ENCODE results near the gene RHOF. TPM values are rescaled to one million over a fixed set of nuclear protein-coding genes. Genes with fewer than 3 reads are reported as not detected.
"Not testable (repeated sequence)": the region's sequence is repeated elsewhere in the genome, so short reads cannot be mapped to it uniquely, and the experiment has no call there.

The RHOF gene
- total RNA-seq, 4 donors from 2014 or later: 9.4 to 15.7 (median 12.1) TPM

DNA sequence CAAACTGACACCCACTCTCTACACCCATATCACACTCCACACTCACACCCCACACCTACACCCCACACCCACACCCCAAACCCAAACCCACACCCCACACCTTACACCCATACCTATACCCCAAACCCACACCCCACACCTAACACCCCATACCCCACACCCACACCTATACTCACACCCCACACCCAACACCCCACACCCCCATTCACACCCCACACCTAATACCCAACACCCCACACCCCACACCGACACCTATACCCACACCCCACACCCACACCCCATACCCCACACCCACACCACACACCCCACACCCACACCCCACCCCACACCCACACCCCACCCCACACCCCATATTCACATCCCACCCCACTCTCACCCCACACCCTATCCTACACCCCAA lies 42.5 kb downstream of the RHOF start:
- H3K27ac ChIP-seq: no peak overlapping the region
- TF ChIP-seq, protein P1, sequence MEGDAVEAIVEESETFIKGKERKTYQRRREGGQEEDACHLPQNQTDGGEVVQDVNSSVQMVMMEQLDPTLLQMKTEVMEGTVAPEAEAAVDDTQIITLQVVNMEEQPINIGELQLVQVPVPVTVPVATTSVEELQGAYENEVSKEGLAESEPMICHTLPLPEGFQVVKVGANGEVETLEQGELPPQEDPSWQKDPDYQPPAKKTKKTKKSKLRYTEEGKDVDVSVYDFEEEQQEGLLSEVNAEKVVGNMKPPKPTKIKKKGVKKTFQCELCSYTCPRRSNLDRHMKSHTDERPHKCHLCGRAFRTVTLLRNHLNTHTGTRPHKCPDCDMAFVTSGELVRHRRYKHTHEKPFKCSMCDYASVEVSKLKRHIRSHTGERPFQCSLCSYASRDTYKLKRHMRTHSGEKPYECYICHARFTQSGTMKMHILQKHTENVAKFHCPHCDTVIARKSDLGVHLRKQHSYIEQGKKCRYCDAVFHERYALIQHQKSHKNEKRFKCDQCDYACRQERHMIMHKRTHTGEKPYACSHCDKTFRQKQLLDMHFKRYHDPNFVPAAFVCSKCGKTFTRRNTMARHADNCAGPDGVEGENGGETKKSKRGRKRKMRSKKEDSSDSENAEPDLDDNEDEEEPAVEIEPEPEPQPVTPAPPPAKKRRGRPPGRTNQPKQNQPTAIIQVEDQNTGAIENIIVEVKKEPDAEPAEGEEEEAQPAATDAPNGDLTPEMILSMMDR (IDR thresholded peaks at IDR 0.05): no peak
- TF ChIP-seq POLR2AphosphoS5 (IDR thresholded peaks at IDR 0.05) (no peak), POLR2A (IDR thresholded peaks at IDR 0.05) (no peak), EP300 (IDR thresholded peaks at IDR 0.05) (no peak)
- no peaks in the 10 kb centered on the region for H3K27me3 ChIP-seq
- H3K4me3 ChIP-seq: no peak overlapping the region
- peaks cover 0 to 31% (median 0%) of the 10 kb centered on the region in 3 donors for H3K4me1 ChIP-seq
- 86% methylated on average over 1 of the region's 1 CpG; no CpG with 5 or more reads in 1 of the 2 donors for WGBS, 2 donors (ENCODE audit: low coverage in 1 of 2)
- peaks cover 0 to 52% of the 10 kb centered on the region in 2 donors for H3K36me3 ChIP-seq
- no peaks in the 10 kb centered on the region for H3K9me3 ChIP-seq
- no peak for ATAC-seq

DNA sequence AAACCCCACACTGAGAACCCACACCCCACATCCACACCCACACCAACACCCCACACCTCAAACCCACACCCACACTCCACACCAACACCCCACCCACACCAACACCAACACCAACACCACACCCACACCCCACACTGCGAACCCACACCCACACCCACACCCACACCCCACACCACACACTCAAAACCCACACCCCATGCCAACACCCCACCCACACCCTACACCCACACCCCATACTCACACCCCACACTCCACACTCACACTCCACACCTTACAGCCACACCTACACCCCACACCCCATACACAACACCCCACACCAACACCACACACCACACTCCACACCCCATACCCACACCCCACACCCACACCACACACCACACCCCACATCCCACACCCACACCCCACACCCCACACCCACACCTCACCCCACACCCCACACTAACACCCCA lies 43.0 kb downstream of the RHOF start:
- ATAC-seq: no peak
- Histone ChIP-seq H3K36me3 (peaks cover 0 to 49% of the 10 kb centered on the region in 2 donors), H3K4me3 (no peak overlapping the region), H3K27me3 (no peaks in the 10 kb centered on the region), H3K4me1 (peaks cover 0 to 31% (median 0%) of the 10 kb centered on the region in 3 donors), H3K9me3 (no peaks in the 10 kb centered on the region), H3K27ac (no peak overlapping the region)
- TF ChIP-seq POLR2A (IDR thresholded peaks at IDR 0.05) (no peak), POLR2AphosphoS5 (IDR thresholded peaks at IDR 0.05) (no peak)
- TF ChIP-seq, protein P1 (IDR thresholded peaks at IDR 0.05): no peak
- WGBS, 2 donors (ENCODE audit: low coverage in 1 of 2): 0 to 50% methylated on average over 1 of the region's 1 CpG

GRCh38 chr12:121749267-121749666 lies 44.2 kb downstream of the RHOF start:
- TF ChIP-seq, protein P1 (IDR thresholded peaks at IDR 0.05): no peak
- no peak for TF ChIP-seq POLR2A (IDR thresholded peaks at IDR 0.05)
- TF ChIP-seq EP300 (IDR thresholded peaks at IDR 0.05): no peak
- no peak for TF ChIP-seq POLR2AphosphoS5 (IDR thresholded peaks at IDR 0.05)
- 85% methylated on average over 4 of the region's 10 CpGs; no CpG with 5 or more reads in 1 of the 2 donors for WGBS, 2 donors (ENCODE audit: low coverage in 1 of 2)
- H3K4me1 ChIP-seq: peaks cover 0 to 25% (median 0%) of the 10 kb centered on the region in 3 donors
- no peak for ATAC-seq
- H3K4me3 ChIP-seq: no peak overlapping the region
- H3K27ac ChIP-seq: peak overlapping the region in 3 of 4 donors; percentile 50 to 74 (median 57)
- peaks cover 0 to 50% of the 10 kb centered on the region in 2 donors for H3K36me3 ChIP-seq
- no peaks in the 10 kb centered on the region for H3K27me3 ChIP-seq
- H3K9me3 ChIP-seq: no peaks in the 10 kb centered on the region

DNA sequence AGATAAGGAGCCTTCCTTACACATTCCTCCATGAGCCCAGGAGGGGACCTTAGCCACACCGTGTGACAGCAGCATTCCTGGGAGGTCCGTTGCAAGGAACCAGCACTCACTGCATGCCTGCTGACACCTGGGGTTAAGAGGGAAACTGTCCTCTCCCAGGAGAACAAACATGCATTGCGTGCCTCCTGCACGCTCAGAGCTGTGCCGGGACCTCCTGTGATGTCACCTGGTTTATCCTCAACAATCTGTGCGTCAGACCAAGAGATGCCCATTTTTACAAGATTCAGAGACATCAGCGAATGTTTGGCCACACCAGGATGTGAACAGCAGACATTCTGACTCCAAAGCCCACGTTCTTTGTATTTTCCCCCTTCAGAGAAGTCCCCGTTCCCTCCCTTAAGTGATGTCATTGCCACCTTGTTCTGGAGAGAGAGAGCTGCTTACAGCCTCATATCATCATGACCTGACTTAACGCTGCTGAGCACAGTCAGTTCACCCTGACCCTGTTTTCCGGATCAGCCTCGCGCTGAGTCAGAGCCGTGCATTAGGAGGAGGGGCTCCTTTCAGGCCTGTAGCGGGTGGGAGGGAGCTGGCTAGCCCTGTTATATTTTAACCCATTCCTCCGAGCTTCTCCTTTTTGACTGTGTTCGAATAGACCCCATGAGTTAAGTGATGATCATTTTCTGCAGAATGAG lies 44.8 kb downstream of the RHOF start:
- peak overlapping the region in 3 of 4 donors; percentile 50 to 74 (median 57) for H3K27ac ChIP-seq
- no peaks in the 10 kb centered on the region for H3K27me3 ChIP-seq
- 39 to 60% methylated on average over 1 to 13 of the region's 17 CpGs for WGBS, 2 donors (ENCODE audit: low coverage in 1 of 2)
- peaks cover 0 to 20% (median 0%) of the 10 kb centered on the region in 3 donors for H3K4me1 ChIP-seq
- TF ChIP-seq POLR2AphosphoS5 (IDR thresholded peaks at IDR 0.05): peak; percentile 77
- no peak for TF ChIP-seq POLR2A (IDR thresholded peaks at IDR 0.05)
- TF ChIP-seq, protein P1 (IDR thresholded peaks at IDR 0.05): no peak
- no peak overlapping the region for H3K4me3 ChIP-seq
- peaks cover 0 to 51% of the 10 kb centered on the region in 2 donors for H3K36me3 ChIP-seq
- H3K9me3 ChIP-seq: no peaks in the 10 kb centered on the region
- peak; percentile 82 for ATAC-seq

DNA sequence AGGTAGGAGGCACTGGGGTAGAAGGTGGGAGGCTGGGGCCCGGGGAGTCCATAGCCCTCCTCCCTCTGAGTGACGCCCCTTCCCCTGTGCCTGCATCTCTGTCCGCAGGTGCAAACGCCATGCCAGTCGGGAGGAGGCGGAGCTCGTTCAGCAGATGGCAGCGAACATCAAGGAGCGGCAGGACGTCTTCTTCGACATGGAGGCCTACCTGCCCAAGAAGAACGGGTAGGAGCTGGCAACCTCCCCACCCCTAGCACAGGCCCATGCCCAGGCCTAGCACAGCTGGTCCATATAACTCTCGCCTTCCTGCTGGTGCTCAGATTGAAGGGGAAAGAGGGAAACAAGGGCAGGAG lies 45.3 kb downstream of the RHOF start:
- H3K4me1 ChIP-seq: peaks cover 0 to 14% (median 0%) of the 10 kb centered on the region in 3 donors
- H3K36me3 ChIP-seq: peaks cover 0 to 53% of the 10 kb centered on the region in 2 donors
- ATAC-seq: no peak
- H3K27ac ChIP-seq: peak overlapping the region in 3 of 4 donors; percentile 50 to 74 (median 57)
- WGBS, 2 donors (ENCODE audit: low coverage in 1 of 2): 80 to 90% methylated on average over 1 to 5 of the region's 13 CpGs
- TF ChIP-seq, protein P1 (IDR thresholded peaks at IDR 0.05): no peak
- TF ChIP-seq POLR2AphosphoS5 (IDR thresholded peaks at IDR 0.05) (no peak), EP300 (IDR thresholded peaks at IDR 0.05) (no peak), POLR2A (IDR thresholded peaks at IDR 0.05) (no peak)
- no peaks in the 10 kb centered on the region for H3K27me3 ChIP-seq
- H3K4me3 ChIP-seq: no peak overlapping the region
- H3K9me3 ChIP-seq: no peaks in the 10 kb centered on the region

- ATAC-seq: not testable (repeated sequence)
These were observed 47.9 kb downstream of the RHOF start for GRCh38 chr12:121745545-121745944.

More at GRCh38 chr12:121745545-121745944, 47.9 kb downstream of the RHOF start:
- H3K9me3 ChIP-seq, H3K27ac ChIP-seq, H3K4me3 ChIP-seq, H3K27me3 ChIP-seq: not testable (repeated sequence)
- Histone ChIP-seq H3K4me1 (peaks cover 0 to 11% (median 0%) of the 10 kb centered on the region in 3 donors), H3K36me3 (peaks cover 0 to 35% of the 10 kb centered on the region in 2 donors)
- WGBS, 2 donors (ENCODE audit: low coverage in 1 of 2): 87 to 91% methylated on average over 5 of the region's 5 CpGs

Data from gastroesophageal sphincter (tissue), 4 donors.